H1 (cell line): ENCODE measurements around the gene TMEM271. TPM values are rescaled to one million over a fixed set of nuclear protein-coding genes. Genes with fewer than 3 reads are reported as not detected.

Source experiments
- CTCF ChIA-PET: fragments of 300-600 bp; sonication (Branson Sonifier 250); formaldehyde crosslinking; loops from one replicate; lab custom pipeline; 2021; ENCODE audit not compliant: partially characterized antibody; lab: Charles Lee
- POLR2A ChIA-PET: fragments of 300-600 bp; sonication (Branson Sonifier 250); formaldehyde crosslinking; loops from one replicate; lab custom pipeline; 2021; ENCODE audit warnings: inconsistent platforms; ENCODE audit not compliant: partially characterized antibody; lab: Charles Lee
- DNase-seq, 2 experiments: peaks; one replicate each; pipeline versions ENCODE4 v3.0.0 to v3.0.0-alpha.2; 2010 to 2022; ENCODE audit warnings: low spot score in 2 of 2, low read depth in 1 of 2, mixed read lengths in 1 of 2
- FAIRE-seq: peaks from 2 replicates; lab custom pipeline; 2011; peaks lifted over from hg19 to GRCh38; lab: Jason Lieb, UNC
- H2AFZ ChIP-seq: 2 replicates; pipeline ENCODE4 v1.8.1; 2012; ENCODE audit warnings: low read length, inconsistent platforms
- H2AK5ac ChIP-seq: 2 replicates; pipeline ENCODE4 v1.6.1; 2013; ENCODE audit warnings: low read depth, low read length
- H2BK120ac ChIP-seq: replicated peaks from 2 replicates; pipeline ENCODE3; 2013; ENCODE audit warnings: low read depth, low read length, inconsistent platforms
- H2BK12ac ChIP-seq: 2 replicates; pipeline ENCODE4 v1.6.1; 2013; ENCODE audit warnings: low read depth, low read length
- H2BK15ac ChIP-seq: 2 replicates; pipeline ENCODE4 v1.6.1; 2013; ENCODE audit warnings: low read length
- H2BK20ac ChIP-seq: 2 replicates; pipeline ENCODE4 v1.6.1; 2013; ENCODE audit warnings: low read length
- H2BK5ac ChIP-seq: 2 replicates; pipeline ENCODE4 v1.6.1; 2013; ENCODE audit warnings: low read depth, low read length
- H3K14ac ChIP-seq: 2 replicates; pipeline ENCODE4 v1.6.1; 2013; ENCODE audit warnings: inconsistent platforms; ENCODE audit not compliant: insufficient read length
- H3K18ac ChIP-seq: 2 replicates; pipeline ENCODE4 v1.6.1; 2013; ENCODE audit warnings: low read length; ENCODE audit errors: extremely low read depth
- H3K23ac ChIP-seq: 2 replicates; pipeline ENCODE4 v1.6.1; 2013; ENCODE audit warnings: inconsistent platforms; ENCODE audit not compliant: insufficient read length
- H3K23me2 ChIP-seq: 2 replicates; pipeline ENCODE4 v1.6.1; 2013; ENCODE audit warnings: low read depth, low read length
- H3K27ac ChIP-seq: 2 replicates; pipeline ENCODE4 v1.6.1; 2011; ENCODE audit warnings: low read depth, low read length, inconsistent platforms
- H3K27me3 ChIP-seq, 4 experiments: replicated peaks in 1 of 4; 1 replicate in 1 of 4; 2 replicates in 3 of 4; pipeline versions ENCODE4 v1.6.1 to v1.8.1; 2011 to 2013; ENCODE audit warnings: low read length in 3 of 4, mild to moderate bottlenecking in 3 of 4, inconsistent platforms in 2 of 4, mixed read lengths in 2 of 4, moderate library complexity in 1 of 4; ENCODE audit not compliant: control insufficient read depth in 3 of 4, insufficient read depth in 3 of 4; ENCODE audit errors: extremely low read depth in 1 of 4
- H3K36me3 ChIP-seq, 4 experiments: 2 replicates each; pipeline versions ENCODE4 v1.6.1 to v1.8.1; 2011 to 2013; ENCODE audit warnings: mild to moderate bottlenecking in 4 of 4, low read length in 3 of 4, moderate library complexity in 2 of 4, control low read depth in 1 of 4, inconsistent platforms in 1 of 4; ENCODE audit not compliant: insufficient read depth in 4 of 4, control insufficient read depth in 2 of 4
- H3K4ac ChIP-seq: replicated peaks from 2 replicates; pipeline ENCODE3; 2013; ENCODE audit warnings: low read length, low read depth, mixed read lengths, inconsistent platforms; ENCODE audit not compliant: insufficient read length
- H3K4me1 ChIP-seq, 4 experiments: replicated peaks in 1 of 4; 1 replicate in 1 of 4; 2 replicates in 3 of 4; pipeline versions ENCODE4 v1.6.1 to v1.8.1; 2011 to 2013; ENCODE audit warnings: low read length in 3 of 4, inconsistent platforms in 2 of 4, mixed read lengths in 1 of 4; ENCODE audit not compliant: insufficient read depth in 4 of 4, control insufficient read depth in 3 of 4
- H3K4me2 ChIP-seq, 2 experiments: 2 replicates each; pipeline versions ENCODE4 v1.6.1 to v1.8.1; 2011 to 2013; ENCODE audit warnings: low read depth in 2 of 2, low read length in 2 of 2, control low read depth in 1 of 2, inconsistent platforms in 1 of 2, mild to moderate bottlenecking in 1 of 2; ENCODE audit not compliant: insufficient read depth in 1 of 2
- H3K4me3 ChIP-seq, 4 experiments: fragments of 200-600, 300-600 bp in 1 of 4; sonication (generic), shearing (Covaris generic), sonication (Bioruptor Twin) in 1 of 4; 2 replicates each; pipeline versions ENCODE4 v1.5.1 to v1.8.1; 2011 to 2016; ENCODE audit warnings: low read length in 4 of 4, low read depth in 3 of 4, control low read depth in 2 of 4, inconsistent platforms in 2 of 4, mild to moderate bottlenecking in 2 of 4, mixed read lengths in 1 of 4, moderate library complexity in 1 of 4; ENCODE audit not compliant: insufficient read depth in 2 of 4; ENCODE audit errors: extremely low read depth in 1 of 4
- H3K56ac ChIP-seq: replicated peaks from 2 replicates; pipeline ENCODE3; 2013; ENCODE audit warnings: low read depth, mild to moderate bottlenecking, mixed read lengths, low read length, inconsistent platforms; ENCODE audit not compliant: insufficient read length
- H3K79me1 ChIP-seq: 2 replicates; pipeline ENCODE4 v1.6.1; 2013; ENCODE audit warnings: low read depth, low read length, control low read depth
- H3K79me2 ChIP-seq, 2 experiments: 2 replicates each; pipeline versions ENCODE4 v1.6.1 to v1.8.1; 2012 to 2013; ENCODE audit warnings: low read length in 2 of 2, mild to moderate bottlenecking in 2 of 2, inconsistent platforms in 1 of 2; ENCODE audit not compliant: insufficient read depth in 2 of 2, control insufficient read depth in 1 of 2
- H3K9ac ChIP-seq, 4 experiments: replicated peaks in 1 of 4; 1 replicate in 1 of 4; 2 replicates in 3 of 4; pipeline versions ENCODE4 v1.6.1 to v1.8.1; 2011 to 2013; ENCODE audit warnings: low read depth in 3 of 4, low read length in 3 of 4, control low read depth in 2 of 4, mild to moderate bottlenecking in 2 of 4, moderate library complexity in 2 of 4, inconsistent platforms in 1 of 4; ENCODE audit errors: extremely low read depth in 1 of 4
- H3K9me3 ChIP-seq, 2 experiments: 2 replicates each; pipeline versions ENCODE4 v1.6.1 to v1.8.1; 2012 to 2013; ENCODE audit warnings: mild to moderate bottlenecking in 2 of 2, moderate library complexity in 2 of 2, control low read depth in 1 of 2, inconsistent platforms in 1 of 2, low read depth in 1 of 2, low read length in 1 of 2, mixed read lengths in 1 of 2; ENCODE audit not compliant: insufficient read depth in 2 of 2
- H4K20me1 ChIP-seq, 2 experiments: replicated peaks in 1 of 2; 2 replicates each; pipeline versions ENCODE3 to v1.8.1; 2011 to 2013; ENCODE audit warnings: inconsistent platforms in 2 of 2, low read length in 2 of 2, mild to moderate bottlenecking in 1 of 2; ENCODE audit not compliant: insufficient read depth in 2 of 2, control insufficient read depth in 1 of 2
- H4K5ac ChIP-seq: 2 replicates; pipeline ENCODE4 v1.6.1; 2013; ENCODE audit warnings: low read length, low read depth, mixed read lengths, inconsistent platforms; ENCODE audit not compliant: insufficient read length
- H4K8ac ChIP-seq: 2 replicates; pipeline ENCODE4 v1.8.0; 2013; ENCODE audit warnings: mild to moderate bottlenecking, moderate library complexity, low read length, inconsistent platforms; ENCODE audit not compliant: insufficient read depth; ENCODE audit errors: extremely low read depth
- H4K91ac ChIP-seq: replicated peaks from 2 replicates; pipeline ENCODE3; 2013; ENCODE audit warnings: low read length, mixed read lengths, inconsistent platforms; ENCODE audit not compliant: insufficient read length
- CBX5 ChIP-seq: fragments of 300-800, 300-1000 bp; sonication (generic); IDR thresholded peaks from 2 replicates; pipeline ENCODE4 v1.7.1; 2016; ENCODE audit warnings: antibody characterized with exemption, low read length, low read depth
- CBX8 ChIP-seq: fragments of 300-800, 300-1000 bp; sonication (generic); IDR thresholded peaks from 2 replicates; pipeline ENCODE4 v1.7.1; 2016; ENCODE audit warnings: low read depth, low read length, borderline replicate concordance
- CEBPB ChIP-seq: IDR thresholded peaks from 2 replicates; pipeline ENCODE4 v1.6.1; 2012; ENCODE audit warnings: low read depth, low read length
- CTBP2 ChIP-seq: IDR thresholded peaks from 2 replicates; pipeline ENCODE4 v1.7.0; 2011; ENCODE audit warnings: borderline replicate concordance, mild to moderate bottlenecking, moderate library complexity, mixed read lengths, low read length; ENCODE audit not compliant: insufficient read depth, insufficient read length
- FOSL1 ChIP-seq: IDR thresholded peaks from 2 replicates; pipeline ENCODE4 v1.6.1; 2011; ENCODE audit warnings: mild to moderate bottlenecking, low read depth, low read length, moderate library complexity; ENCODE audit not compliant: insufficient read depth
- GABPA ChIP-seq: IDR thresholded peaks from 2 replicates; pipeline ENCODE4 v1.6.1; 2011; ENCODE audit warnings: mild to moderate bottlenecking, low read length, moderate library complexity, borderline replicate concordance; ENCODE audit not compliant: insufficient read depth
- HDAC2 ChIP-seq, 2 experiments: fragments of 300-600 bp in 1 of 2; sonication (generic) in 1 of 2; IDR thresholded peaks; 2 replicates each; pipeline ENCODE4 v1.6.1; 2011 to 2012; ENCODE audit warnings: low read depth in 2 of 2, low read length in 2 of 2, mild to moderate bottlenecking in 2 of 2, moderate library complexity in 2 of 2, borderline replicate concordance in 1 of 2, inconsistent platforms in 1 of 2
- JUN ChIP-seq: IDR thresholded peaks from 2 replicates; pipeline ENCODE4 v1.6.1; 2011; ENCODE audit warnings: low read depth, mild to moderate bottlenecking, improper control_type of control experiment, low read length
- SIN3A ChIP-seq, 2 experiments: IDR thresholded peaks in 1 of 2; conservative IDR thresholded peaks in 1 of 2; 2 replicates each; pipeline ENCODE4 v1.6.1; 2011 to 2012; ENCODE audit warnings: low read length in 2 of 2, improper control_type of control experiment in 1 of 2, low read depth in 1 of 2, mild to moderate bottlenecking in 1 of 2
- SP1 ChIP-seq: IDR thresholded peaks from 2 replicates; pipeline ENCODE4 v1.6.1; 2011; ENCODE audit warnings: low read depth, low read length
- WGBS, 2 experiments: shearing (Covaris generic) in 1 of 2; methylation state at CpG; one replicate each; pipeline versions ENCODE4 v1.1.6 to v1.1.7; 2013 to 2015; ENCODE audit warnings: low lambda C conversion rate in 2 of 2, mixed read lengths in 2 of 2, inconsistent platforms in 1 of 2, low coverage in 1 of 2, missing lambda C conversion rate in 1 of 2; ENCODE audit not compliant: insufficient replicate concordance in 2 of 2, insufficient coverage in 1 of 2, insufficient read length in 1 of 2; ENCODE audit errors: extremely low coverage in 1 of 2, missing lambda C conversion rate in 1 of 2; 5-methylcytosine and 5-hydroxymethylcytosine counted together
- polyA plus RNA-seq, 7 experiments: library from polyadenylated mRNA; depleted of rRNA in 3 of 7; stranded (reverse) in 5 of 7; unstranded in 2 of 7; fragments of >200 nt in 5 of 7; fragments of 200-250 nt in 2 of 7; gene quantifications; 1 replicate in 5 of 7; 2 replicates in 1 of 7; 4 replicates in 1 of 7; pipeline versions ENCODE4 v1.2.1 to v1.2.3, GENCODE V29; 2011 to 2013; ENCODE audit warnings: missing spikeins in 2 of 7, mixed read lengths in 2 of 7
- total RNA-seq: library from RNA; stranded (reverse); fragmentation: NEBNext Ultra II Directional; extraction: Animal tissue kit (Norgen Biotek cat#: 25700); gene quantifications from 2 replicates; pipeline ENCODE4 v1.2.1, GENCODE V29; 2021
- TF ChIP-seq, protein P1 (sequence below): IDR thresholded peaks from 2 replicates; pipeline ENCODE4 v1.6.1; 2012; ENCODE audit warnings: inconsistent platforms

The TMEM271 gene
- total and polyA plus RNA-seq, 2 of the 8 experiments (the other 6 are each of a cell fraction or from before 2014, with no cell fraction given): 0.08 to 0.35 TPM

- H2BK5ac ChIP-seq: no peak overlapping the region
- H2BK120ac ChIP-seq: no peak overlapping the region
- H2BK12ac ChIP-seq: no peak overlapping the region
- peaks cover 8 to 42% (median 18%) of the 10 kb centered on the region in 4 experiments; a peak in 7 of 8 replicates for H3K36me3 ChIP-seq
- H3K4me1 ChIP-seq: peaks cover 0 to 2% (median under 1%) of the 10 kb centered on the region in 4 experiments; a peak in 2 of 7 replicates
- H4K91ac ChIP-seq: no peak overlapping the region
- H4K5ac ChIP-seq: no peak overlapping the region
- H4K20me1 ChIP-seq: peaks cover 5 to 12% of the 10 kb centered on the region in 2 experiments
- no peak overlapping the region for H3K23ac ChIP-seq
- no peak overlapping the region for H3K14ac ChIP-seq
- H3K18ac ChIP-seq: no peak overlapping the region
- DNase-seq (no peak), FAIRE-seq (no peak)
- H3K79me2 ChIP-seq: no peaks in the 10 kb centered on the region
- H3K4me3 ChIP-seq: no peak overlapping the region
- H3K23me2 ChIP-seq: no peaks in the 10 kb centered on the region
- ChIA-PET CTCF (interaction anchor here (1.1 kb wide), 1 partner anchor 11 kb away, joined by 3 read pairs; no protein-coding TSS in a partner anchor), POLR2A (no interaction called here)
- H3K27me3 ChIP-seq: no peaks in the 10 kb centered on the region
- H3K4ac ChIP-seq: no peak overlapping the region
- no peak overlapping the region for H4K8ac ChIP-seq
- no peak overlapping the region for H2AK5ac ChIP-seq
- no peak overlapping the region for H2BK15ac ChIP-seq
- WGBS, 2 experiments: 85% methylated on average over 17 of the region's 17 CpGs; no CpG with 5 or more reads in 1 of the 2 experiments
- H3K9ac ChIP-seq: no peak overlapping the region
- H3K79me1 ChIP-seq: no peaks in the 10 kb centered on the region; the same call in 1 of the 2 replicates
- no peak overlapping the region for H2AFZ ChIP-seq
- H3K9me3 ChIP-seq: no peaks in the 10 kb centered on the region
- H3K27ac ChIP-seq: no peak overlapping the region
- no peak overlapping the region for H3K56ac ChIP-seq
- no peak overlapping the region for H2BK20ac ChIP-seq
- H3K4me2 ChIP-seq: no peak overlapping the region
- TF ChIP-seq CBX5 (no peak), CTBP2 (no peak), HDAC2 (IDR thresholded peaks at IDR 0.05; ENCODE audit: borderline replicate concordance in 1 of 2, low read depth in 2 of 2, low read length in 2 of 2) (no peak), SP1 (no peak), SIN3A (conservative IDR thresholded peaks at IDR 0.05 in 1 of 2, IDR thresholded peaks at IDR 0.05 in 1 of 2; ENCODE audit: low read depth in 1 of 2, low read length in 2 of 2) (no peak), CBX8 (no peak), CEBPB (no peak), GABPA (no peak), JUN (no peak), FOSL1 (no peak)
- TF ChIP-seq, protein P1, sequence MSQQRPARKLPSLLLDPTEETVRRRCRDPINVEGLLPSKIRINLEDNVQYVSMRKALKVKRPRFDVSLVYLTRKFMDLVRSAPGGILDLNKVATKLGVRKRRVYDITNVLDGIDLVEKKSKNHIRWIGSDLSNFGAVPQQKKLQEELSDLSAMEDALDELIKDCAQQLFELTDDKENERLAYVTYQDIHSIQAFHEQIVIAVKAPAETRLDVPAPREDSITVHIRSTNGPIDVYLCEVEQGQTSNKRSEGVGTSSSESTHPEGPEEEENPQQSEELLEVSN: no peak
These were observed 45.9 kb downstream of the TMEM271 start for GRCh38 chr4:530017-530781.
